HG02588 (cell line): Measurements from ENCODE around the gene COPRS.
"Not testable (repeated sequence)": the region's sequence is repeated elsewhere in the genome, so short reads cannot be mapped to it uniquely, and the experiment has no call there.

ENCODE experiments used
- ATAC-seq: cut with Tn5 transposase; IDR thresholded peaks from one replicate; pipeline ENCODE4 v1.9.1; 2021; ENCODE audit warnings: mild to moderate bottlenecking, moderate library complexity; ENCODE audit not compliant: unreplicated experiment

COPRS gene

DNA sequence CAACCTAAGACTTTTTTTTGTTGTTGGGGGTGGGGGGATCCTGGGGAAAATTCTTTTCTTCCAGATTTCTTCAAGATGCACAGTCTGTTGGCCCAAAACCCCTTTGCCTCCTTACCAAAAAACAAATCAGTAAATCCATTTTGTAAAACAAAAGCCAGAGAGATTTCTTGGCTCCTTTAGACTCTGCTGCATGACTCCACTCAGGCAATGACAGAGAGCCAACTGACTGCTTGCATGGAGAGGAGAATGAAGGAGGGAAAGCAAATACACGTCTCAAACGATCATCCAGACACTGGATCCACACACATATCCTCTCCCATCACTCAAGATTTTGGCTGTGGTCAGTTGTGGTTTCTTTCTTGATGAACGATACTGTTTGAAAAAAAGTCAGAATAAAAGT is 13.8 kb downstream of the COPRS start:
- ATAC-seq, result no peak

DNA sequence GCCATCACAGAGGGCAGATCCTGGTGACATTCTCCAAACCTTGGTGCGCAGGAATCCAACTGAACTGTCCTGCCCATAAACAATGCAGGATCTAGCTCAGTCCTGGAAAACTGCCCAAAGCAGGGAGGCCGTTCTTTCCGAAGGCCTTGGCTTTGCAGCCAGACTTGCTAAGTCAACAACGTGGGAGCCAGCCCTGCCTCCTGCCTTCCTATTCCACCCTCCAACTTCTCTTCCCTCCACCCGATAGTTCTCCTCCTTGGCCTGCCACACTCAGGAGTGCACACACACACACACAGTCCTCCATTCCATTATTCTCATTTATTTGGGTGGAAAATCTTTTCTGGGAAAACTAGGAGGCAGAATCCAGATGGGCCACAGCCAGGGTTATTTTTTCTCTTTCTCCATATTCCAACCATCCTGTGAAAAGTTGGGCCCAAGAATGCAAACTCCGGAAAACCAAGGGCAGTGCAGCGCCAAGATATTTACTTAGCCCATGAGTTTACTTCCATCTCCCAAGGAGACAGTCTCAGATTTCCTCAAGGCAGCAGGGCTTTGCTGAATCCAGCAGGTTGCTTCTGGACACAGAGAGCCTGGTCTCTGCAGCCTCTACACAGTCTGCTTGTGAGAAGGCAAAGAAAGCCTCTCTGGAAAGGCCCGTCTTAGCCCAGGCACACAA is 15.8 kb downstream of the COPRS start:
- no peak for ATAC-seq

DNA sequence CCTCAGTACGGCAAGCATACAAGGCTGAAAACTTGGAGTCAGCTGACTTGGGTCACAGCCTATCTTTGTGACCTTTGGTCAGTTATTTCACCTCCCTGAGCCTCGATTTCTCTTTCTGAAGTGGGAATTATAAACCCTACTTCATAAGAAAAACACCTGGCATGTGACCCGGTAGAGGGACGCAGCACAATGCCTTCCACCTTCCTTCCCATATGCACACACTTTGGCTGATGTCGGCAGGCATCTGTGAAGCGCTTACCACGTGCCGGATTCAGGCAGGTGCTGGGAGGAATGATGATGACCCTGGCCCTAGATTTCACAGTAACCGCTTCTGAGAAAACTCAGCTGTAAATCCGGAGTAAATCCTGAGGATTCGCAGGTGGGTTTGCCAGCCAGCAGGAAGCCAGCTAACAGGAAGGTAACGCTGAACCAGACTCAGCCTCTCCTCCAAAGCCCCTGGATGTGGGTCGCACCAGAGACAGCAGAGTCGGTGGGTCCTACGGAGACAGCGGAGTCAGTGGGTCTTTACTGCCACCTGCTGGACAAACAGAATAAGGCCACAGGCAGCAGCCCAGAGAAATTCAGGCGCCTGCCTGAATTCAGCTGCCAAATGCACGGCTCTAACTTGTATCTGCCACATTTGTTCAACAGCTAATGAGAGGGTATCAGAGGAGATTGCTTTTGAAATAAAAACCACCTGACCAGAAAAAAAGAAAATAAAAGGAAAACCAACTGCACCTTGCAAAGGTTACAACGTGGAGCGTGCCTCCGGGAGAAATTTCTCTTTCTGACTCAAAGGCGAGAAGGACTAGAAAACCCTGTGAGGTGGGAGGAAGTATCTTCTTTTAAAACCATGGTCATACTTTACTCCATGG is 16.6 kb downstream of the COPRS start:
- no peak for ATAC-seq

DNA sequence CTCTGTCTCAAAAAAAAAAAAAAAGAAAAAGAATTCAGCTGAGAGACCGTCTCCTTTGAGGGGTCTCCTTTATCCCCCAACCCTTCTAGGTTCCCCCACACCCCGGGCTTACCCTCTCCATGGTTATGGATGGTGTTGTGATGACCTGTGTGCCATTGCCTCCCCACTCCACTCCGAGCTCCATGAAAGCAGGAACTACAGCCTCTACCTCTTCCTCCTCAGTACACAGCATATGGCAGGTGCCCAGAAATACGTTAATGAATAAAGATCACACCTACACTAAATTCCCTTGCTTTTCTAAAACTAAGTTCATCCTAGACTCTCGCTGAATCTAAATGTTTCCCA is 17.2 kb downstream of the COPRS start:
- no peak for ATAC-seq

DNA sequence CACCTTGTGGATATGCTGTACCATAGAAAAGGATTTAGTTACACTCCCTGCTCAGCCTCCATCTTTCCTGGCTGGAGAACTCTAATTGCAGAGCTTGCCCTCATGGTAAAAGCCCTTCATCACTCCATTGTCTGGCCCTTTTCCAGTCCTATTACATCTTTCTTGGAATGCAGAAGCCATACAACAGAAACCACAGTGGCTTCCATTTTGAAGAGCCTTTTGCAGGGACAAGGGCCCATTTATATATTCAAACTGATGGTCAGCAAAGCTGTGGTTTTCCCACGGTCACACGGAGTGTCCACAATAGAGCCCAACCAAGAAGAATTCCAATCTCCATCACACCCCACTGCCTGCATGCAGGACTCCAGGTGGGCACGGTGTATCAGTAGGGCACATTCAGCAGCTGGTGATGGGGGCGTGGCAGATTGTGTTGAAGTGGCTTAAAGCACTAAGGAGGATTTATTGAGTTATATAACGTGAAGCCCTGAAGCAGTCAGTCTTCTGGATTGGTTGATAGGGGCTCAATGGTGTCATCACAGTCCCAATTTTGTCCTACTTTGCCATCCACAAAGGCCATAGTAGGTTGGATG is 20.3 kb downstream of the COPRS start:
- ATAC-seq, result no peak

DNA sequence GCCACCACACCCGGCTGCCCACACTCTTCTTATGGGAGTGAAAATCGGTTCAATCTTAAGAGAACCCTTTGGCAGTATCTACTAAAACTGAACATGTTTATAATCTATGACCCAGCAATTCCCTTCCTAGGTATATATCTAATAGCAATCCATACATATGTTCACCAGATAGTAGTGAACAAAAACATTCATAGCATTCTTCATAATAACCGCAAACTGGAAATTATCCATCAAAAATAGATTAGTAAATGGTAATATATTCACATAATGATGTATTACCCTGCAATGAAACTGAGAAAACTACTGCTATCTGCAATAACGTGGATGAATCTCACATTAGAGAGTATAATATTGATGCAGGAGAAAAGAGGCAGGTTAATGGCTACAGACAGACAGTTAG is 23.1 kb downstream of the COPRS start:
- no peak for ATAC-seq

DNA sequence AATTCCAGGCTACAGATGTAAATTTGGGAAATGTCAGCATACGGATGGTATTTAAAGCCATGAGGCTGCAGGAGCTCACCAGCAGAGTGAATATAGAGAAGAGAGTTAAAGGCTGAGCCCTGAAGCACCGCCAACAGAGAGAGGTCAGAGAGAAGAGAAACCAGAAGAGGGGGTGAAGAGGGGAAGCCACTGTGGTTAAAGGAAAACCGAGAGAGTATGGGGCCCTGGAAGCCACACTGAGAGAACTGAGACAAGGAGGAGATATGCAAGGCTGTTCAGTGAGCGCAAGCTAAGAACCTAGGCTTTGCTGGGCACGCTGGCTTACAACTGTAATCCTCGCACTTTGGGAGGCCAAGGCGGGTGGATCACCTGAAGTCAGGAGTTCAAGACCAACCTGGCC is 24.6 kb downstream of the COPRS start:
- no peak for ATAC-seq

DNA sequence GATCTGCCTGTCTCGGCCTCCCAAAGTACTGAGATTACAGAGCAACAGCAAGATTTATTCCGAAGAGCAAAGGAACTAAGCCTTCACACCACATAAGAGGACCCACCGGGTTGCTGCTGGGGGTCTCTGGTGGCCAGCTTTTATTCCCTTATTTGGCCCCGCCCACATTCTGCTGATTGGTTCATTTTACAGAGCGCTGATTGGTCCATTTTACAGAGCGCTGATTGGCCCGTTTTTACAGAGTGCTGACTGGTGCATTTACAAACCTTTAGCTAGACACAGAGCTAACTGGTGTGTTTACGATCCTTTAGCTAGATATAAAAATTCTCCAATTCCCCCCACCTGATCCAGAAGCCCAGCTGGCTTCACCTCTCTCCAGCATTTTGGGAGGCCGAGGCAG is 26.3 kb downstream of the COPRS start:
- no peak for ATAC-seq

DNA sequence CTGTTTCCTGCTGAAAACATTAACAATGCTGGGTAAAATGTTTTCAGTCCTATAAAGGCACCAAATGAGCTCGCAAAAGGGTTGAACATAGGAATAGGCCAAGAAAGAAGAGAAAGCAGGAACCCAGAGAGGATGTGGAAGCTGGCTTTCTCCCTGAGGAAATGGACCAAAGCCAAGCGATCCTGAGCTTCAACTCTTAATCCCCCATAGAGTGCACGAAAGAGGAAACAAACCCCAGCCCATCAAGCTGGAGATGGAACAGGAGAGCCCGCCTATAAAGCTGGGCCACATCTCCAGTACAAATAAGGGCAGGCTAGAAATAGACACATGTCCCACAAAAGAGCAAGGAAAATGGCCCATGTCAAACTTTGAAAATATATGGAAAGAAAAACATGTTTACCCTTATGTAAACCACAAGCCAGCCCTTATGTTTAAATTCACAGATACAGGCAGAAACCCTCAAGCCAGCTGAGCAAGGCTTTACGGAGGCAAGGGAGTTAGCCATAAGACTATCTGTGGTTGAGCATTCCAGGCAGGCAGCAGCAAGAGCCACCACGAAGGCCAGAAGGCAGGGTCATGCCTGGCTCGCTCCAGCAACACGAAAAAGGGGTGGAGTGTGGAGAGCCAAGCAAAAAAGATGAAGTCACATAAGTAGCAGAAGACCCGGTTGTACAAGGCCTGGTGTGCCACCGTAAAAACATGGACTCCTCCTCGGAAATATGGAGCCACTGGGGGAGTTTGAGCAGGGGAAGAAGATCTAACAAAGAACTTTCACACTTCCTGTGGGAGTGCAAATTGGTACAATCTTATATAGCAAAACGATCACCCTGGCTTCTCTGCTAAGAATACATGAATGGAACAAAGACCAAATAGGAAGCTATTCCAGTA is 27.8 kb downstream of the COPRS start:
- ATAC-seq, result no peak

DNA sequence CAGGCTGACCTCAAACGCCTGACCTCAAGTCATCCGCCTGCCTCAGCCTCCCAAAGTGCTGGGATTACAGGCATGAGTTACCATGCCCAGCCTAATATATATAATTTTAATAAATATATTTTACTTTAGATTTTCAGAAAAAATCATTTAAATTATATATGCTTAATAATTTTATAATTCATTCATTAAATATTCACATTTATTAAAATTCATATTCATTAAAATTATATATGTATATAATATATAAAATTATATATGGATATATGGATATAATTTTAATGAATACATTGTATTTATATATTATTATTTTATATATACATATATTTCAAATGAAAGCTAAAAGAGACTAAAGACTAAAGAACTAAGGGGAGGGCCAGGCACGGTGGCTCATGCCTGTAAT is 29.4 kb downstream of the COPRS start:
- ATAC-seq, result no peak

DNA sequence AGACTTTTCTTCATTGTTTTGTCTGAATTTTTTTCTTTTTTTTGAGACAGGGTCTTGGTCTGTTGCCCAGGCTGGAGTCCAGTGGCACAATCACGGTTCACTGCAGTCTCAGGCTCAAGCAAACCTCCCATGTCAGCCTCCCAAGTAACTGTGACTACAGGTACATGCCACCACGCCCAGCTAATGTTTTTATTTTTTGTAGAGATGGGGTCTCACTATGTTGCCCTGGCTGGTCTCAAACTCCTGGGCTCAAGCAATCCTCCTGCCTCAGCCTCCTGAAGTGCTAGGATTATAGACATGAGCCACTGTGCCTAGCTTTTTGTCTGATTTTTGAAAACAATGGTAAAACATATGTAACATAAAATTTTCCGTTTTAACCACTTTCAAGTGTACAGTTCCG is 30.1 kb downstream of the COPRS start:
- ATAC-seq, result not testable (repeated sequence)

DNA sequence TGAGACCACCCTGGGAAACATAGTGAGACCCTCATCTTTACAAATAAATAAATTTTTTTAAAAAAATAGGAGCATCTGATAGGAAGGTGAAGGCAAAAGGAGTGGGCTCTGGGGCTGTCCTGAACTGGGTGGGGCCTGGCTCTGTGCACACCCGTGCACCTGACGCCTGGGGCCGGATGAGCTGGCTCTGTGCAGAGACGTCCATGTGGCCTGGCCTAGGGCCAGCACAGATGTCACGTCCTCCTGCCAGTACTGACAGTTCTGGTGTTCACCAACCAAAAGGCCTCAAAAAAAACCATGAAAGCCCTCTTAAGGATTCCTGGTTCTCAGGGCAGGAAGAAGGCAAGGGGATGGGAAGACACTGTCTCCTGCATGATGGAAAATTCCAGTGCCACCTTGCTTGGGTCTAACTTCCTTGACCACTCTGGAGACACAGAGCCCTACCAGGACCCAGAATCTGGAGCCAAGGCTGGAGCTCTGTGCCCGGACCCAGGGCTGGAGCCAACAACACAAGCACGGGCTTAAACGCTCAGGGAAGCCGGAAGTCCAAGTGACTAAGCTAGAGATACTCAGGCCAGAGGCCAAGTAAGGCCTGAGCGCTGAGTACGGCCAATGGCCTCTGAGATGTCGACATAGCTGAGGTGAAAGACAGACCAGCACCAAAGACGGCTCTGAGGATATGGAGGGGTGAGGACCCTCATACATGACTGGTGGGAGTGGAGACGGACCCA is 32.9 kb downstream of the COPRS start:
- no peak for ATAC-seq

DNA sequence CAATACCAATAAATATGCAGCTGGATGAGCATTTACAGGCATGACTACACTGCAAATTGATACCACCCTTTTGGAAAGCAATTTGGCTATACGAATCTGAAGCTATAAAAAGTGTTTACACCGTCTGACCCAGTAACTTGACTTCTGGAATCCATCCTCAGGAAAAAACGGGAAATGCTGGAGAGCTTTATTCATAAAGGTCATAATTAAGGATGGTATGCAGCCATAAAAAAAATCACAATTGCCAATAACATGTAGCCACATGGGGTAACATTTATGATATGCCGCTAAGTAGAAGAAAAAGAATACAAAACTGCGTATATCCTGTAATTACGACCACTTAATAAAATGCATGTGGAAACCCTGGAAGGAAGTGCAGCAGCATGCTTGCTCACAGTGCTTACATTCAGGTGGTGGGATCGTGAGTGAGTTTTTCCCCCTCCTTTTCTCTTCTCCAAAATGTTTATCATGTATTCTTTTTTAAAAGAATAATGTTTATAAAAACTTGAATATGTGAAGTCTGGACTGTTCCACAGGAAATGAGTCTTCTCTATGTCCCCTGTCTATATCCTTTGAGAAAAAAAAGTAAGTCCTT is 34.2 kb downstream of the COPRS start:
- no peak for ATAC-seq

DNA sequence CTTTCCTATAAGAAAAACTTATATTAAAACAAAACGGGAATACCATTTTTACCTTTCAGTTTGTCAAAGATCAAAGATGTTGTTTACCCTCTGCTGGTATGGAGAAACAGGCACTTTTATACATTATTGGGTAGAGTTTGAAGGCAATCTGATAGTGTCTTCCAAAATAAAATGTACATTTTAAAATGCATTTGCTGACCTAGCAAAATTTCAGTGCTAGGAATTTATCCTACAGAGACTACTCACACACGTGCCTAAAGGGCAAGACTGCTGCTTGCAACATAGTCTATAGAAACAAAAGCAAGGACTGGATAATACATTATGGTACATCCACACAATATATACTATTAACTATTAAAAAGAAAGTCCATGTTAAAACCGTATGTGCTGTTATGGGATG is 36.0 kb downstream of the COPRS start:
- no peak for ATAC-seq

DNA sequence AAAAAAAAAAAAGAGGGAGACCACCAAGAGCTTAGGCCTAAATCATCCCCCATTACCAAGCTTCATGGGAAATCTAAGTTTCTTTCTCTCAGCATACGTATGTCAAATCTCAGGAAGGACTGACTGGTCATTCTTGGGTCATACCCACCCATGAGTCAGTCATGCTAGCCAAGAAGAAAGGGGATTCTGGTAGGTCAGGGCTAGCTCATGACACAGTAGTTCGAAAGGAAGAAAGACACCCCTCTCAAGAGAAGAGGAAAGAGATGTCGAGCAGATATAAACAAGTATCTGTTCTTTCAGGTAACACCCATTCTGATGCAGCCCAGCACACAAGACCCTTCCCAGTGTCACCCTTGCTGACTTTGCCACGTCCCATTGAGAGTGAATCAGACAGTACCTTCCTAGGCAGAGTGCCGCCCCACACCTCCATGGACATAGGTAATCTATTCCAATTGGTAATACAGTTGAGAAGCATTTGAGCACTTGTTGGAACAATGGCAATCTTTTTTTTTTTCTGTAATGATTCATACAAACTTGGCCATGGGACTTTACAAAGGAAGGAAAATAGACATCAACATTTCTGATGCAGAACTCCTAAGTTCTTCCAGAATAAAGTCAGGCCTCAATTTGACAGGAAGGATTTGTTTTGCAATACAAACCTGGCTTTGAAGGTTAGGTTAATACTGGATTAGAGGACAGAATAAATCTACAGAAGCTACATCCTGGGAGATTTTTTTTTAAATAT is 38.2 kb downstream of the COPRS start:
- ATAC-seq, result no peak

DNA sequence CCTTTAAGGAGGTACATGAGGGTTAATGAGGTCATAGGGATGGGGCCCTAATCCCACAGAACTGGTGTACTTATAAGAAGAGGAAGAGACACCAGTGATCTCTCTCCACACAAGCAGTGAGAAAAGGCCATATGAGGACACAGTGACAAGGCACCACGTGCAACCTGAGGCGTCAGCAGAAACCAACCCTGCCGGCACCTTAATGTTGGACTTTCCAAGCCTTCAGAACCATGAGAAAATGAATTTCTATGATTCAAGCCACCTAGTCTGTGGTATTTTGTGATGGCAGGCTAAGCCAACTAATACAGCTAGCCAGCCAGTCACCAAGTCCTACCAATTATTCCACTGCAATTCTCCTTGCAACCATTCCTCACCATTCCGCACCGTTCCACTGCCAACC is 39.5 kb downstream of the COPRS start:
- no peak for ATAC-seq

DNA sequence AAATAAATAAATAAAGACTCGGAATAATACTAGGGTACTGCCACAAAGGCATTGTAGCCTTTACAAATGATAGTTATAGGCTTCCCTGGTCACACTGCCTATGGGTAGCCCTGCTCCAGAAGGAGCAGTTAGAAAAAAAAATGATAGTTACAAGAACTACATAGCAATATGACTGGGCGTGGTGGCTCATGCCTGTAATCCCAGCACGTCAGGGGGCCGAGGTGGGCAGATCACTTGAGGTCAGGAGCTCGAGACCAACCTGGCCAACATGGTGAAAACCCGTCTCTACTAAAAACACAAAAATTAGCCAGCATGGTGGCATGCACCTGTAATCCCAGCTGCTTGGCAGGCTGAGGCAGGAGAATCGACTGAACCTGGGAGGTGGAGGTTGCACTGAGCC is 40.2 kb downstream of the COPRS start:
- ATAC-seq, result not testable (repeated sequence)

DNA sequence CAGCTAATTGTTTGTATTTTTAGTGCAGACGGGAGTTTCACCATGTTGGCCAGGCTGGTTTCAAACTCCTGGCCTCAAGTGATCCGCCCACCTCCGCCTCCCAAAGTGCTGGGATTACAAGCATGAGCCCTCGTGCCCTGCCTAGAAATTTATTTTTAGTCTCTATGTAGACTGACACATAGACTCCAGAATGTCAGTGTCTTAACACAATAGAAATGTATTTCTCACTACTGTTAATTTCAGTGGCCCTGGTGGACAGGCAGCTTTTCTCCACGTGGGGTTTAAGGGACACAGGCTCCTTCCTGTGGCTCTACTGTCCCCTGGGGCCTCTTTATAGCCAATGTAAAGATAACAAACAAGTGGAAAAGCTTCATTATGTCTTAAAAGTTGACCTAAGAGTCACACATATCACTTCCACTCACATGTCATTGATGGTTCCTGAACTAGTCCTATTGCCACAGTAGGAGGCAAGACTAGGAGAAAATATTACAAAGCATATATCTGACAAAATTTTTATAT is 43.8 kb downstream of the COPRS start:
- no peak for ATAC-seq

DNA sequence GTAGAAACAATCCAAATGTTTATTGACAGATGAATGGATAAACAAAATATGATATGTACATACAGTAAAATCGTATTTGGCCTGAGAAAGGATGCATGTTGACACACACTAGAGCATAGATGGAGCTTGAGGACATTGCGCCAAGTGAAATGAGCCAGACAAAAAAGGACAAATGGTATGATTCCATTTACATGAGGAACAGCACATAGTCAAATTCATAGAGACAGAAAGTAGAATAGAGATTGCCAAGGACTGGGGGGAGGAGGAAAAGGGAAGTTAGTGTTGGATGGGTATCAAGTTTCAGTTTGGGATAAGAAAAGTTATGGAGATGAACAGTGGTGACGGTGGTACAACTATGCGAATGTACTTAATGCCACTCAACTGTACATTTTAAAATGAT is 47.9 kb downstream of the COPRS start:
- no peak for ATAC-seq
